ENCODE results near the gene LHX6.

DNA sequence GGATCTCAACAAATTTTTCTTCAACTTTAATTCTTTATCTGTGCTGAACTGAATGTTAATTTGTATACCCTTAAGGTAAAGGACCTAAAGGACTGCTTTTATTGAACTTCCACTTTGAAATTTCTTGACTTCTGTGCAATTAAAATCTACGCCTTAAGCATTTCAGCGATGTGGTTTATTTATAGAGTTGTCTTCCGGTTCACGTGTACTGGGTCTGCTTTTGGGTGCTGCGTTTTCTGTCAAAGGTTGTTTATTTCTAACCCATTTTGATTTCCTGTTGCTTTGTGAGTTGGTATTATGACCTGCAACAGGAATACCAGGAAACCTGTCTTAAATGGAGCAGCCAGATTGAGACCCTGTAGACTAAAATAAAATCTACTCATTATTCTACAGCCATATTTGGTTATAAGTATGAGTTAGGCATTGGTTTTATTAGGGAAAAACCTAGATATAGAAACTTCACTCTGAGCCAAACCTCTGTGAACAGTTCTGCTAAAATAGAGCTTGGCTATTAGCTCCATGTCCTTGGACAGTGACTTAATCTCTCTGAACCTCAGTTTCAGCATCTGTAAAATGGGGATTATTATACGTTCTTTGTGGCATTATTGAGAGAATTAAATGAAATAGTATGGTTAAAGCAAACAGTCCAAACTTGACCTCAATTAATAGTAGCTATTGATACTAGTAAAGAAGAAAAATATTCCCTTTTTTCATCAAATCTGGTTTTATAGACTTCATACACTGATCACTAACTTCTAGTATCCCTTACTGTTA, 39.5 kb upstream of the LHX6 start:
- TF ChIP-seq, protein P1, sequence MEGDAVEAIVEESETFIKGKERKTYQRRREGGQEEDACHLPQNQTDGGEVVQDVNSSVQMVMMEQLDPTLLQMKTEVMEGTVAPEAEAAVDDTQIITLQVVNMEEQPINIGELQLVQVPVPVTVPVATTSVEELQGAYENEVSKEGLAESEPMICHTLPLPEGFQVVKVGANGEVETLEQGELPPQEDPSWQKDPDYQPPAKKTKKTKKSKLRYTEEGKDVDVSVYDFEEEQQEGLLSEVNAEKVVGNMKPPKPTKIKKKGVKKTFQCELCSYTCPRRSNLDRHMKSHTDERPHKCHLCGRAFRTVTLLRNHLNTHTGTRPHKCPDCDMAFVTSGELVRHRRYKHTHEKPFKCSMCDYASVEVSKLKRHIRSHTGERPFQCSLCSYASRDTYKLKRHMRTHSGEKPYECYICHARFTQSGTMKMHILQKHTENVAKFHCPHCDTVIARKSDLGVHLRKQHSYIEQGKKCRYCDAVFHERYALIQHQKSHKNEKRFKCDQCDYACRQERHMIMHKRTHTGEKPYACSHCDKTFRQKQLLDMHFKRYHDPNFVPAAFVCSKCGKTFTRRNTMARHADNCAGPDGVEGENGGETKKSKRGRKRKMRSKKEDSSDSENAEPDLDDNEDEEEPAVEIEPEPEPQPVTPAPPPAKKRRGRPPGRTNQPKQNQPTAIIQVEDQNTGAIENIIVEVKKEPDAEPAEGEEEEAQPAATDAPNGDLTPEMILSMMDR (IDR thresholded peaks at IDR 0.05; ENCODE audit: low read depth, low read length), result no peak
- no peak for TF ChIP-seq EZH2phosphoT487 (IDR thresholded peaks at IDR 0.05; ENCODE audit: low read depth)

Measured in OCI-LY3 (cell line).